ENCODE results near the gene RAB44.

DNA sequence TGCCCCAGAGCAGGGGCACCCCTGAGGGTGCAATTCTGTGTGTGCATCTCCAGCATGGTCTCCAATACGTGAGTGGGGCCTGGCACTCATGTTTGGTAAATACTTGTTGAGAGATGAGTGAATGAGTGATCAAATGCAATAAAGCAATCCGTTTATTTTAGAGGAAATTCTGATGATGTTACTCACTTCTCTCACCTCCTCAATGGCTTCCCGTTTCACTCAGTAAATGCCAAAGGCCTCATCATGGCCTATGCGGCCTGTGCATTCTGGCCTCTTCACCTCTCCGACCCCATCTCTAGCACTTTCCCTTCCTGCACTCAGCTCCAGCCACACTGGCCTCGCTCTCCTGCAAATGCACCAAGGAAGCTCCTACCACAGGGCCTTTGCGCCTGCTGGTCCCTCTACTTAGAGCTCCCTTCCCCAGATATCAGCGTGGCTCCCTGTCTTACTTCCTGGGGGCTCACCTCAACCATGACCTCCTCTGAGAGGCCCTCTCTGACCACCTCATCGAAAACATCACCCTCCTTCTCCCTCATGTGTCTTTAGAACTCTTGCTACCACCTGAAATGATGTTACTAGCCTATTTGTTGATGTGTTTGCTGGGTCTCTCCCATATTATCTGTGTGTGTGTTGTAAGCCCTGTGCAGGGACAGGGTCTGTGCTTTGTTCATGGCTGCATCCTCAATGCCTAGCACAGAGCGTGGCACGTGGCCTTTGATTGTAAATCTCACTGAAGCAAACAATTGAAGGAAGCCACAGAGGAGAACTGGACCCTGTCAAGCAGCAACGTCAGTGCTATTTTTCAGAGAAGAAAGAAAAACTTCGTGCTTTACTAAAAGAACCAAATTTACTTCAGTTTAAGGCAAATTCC, 42.6 kb downstream of the RAB44 start:
- no peak for TF ChIP-seq MYC (IDR thresholded peaks at IDR 0.05; ENCODE audit: low read depth, low read length)
- TF ChIP-seq, protein P1, sequence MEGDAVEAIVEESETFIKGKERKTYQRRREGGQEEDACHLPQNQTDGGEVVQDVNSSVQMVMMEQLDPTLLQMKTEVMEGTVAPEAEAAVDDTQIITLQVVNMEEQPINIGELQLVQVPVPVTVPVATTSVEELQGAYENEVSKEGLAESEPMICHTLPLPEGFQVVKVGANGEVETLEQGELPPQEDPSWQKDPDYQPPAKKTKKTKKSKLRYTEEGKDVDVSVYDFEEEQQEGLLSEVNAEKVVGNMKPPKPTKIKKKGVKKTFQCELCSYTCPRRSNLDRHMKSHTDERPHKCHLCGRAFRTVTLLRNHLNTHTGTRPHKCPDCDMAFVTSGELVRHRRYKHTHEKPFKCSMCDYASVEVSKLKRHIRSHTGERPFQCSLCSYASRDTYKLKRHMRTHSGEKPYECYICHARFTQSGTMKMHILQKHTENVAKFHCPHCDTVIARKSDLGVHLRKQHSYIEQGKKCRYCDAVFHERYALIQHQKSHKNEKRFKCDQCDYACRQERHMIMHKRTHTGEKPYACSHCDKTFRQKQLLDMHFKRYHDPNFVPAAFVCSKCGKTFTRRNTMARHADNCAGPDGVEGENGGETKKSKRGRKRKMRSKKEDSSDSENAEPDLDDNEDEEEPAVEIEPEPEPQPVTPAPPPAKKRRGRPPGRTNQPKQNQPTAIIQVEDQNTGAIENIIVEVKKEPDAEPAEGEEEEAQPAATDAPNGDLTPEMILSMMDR (IDR thresholded peaks at IDR 0.05; ENCODE audit: low read depth, low read length), result no peak
- TF ChIP-seq MAX (IDR thresholded peaks at IDR 0.05; ENCODE audit: low read depth, low read length), result no peak
